Gastroesophageal sphincter (tissue), 4 donors: Measurements from ENCODE around the gene GPR132. TPM values are rescaled to one million over a fixed set of nuclear protein-coding genes. Genes with fewer than 3 reads are reported as not detected.

ENCODE experiments used
- ATAC-seq: fragments of 150-250 bp; one replicate; pipeline ENCODE4 v1.9.1; 2016; ENCODE audit warnings: mild to moderate bottlenecking, moderate library complexity
- H3K27ac ChIP-seq, 4 donors: fragments of 200-600 bp; sonication (generic) in 3 of 4; 1 replicate in 3 of 4; 2 replicates in 1 of 4; pipeline ENCODE4 v1.5.1; 2016 to 2019
- H3K27me3 ChIP-seq: fragments of 200-600 bp; sonication (generic); one replicate; pipeline ENCODE4 v1.5.1; 2019
- H3K36me3 ChIP-seq, 2 donors: fragments of 200-600 bp; sonication (generic); one replicate each; pipeline ENCODE4 v1.5.1; 2019; ENCODE audit warnings: control low read depth in 1 of 2
- H3K4me1 ChIP-seq, 3 donors: fragments of 200-600 bp; sonication (generic); 1 replicate in 2 of 3; 2 replicates in 1 of 3; pipeline ENCODE4 v1.5.1; 2016 to 2019; ENCODE audit warnings: control low read depth in 2 of 3
- H3K4me3 ChIP-seq, 2 donors: fragments of 200-600 bp; sonication (generic); one replicate each; pipeline ENCODE4 v1.5.1; 2019; ENCODE audit warnings: mild to moderate bottlenecking in 1 of 2, moderate library complexity in 1 of 2
- H3K9me3 ChIP-seq, 3 donors: fragments of 200-600 bp; sonication (generic); one replicate each; pipeline ENCODE4 v1.5.1; 2017 to 2019; ENCODE audit warnings: control low read depth in 2 of 3
- EP300 ChIP-seq: sonication (generic); formaldehyde crosslinking; IDR thresholded peaks from one replicate; pipeline ENCODE4 v1.6.1; 2017; ENCODE audit warnings: antibody characterized with exemption, mild to moderate bottlenecking
- POLR2A ChIP-seq, 2 donors: fragments of 450-650 bp; IDR thresholded peaks; one replicate each; pipeline ENCODE4 v1.6.1; 2017; ENCODE audit warnings: antibody characterized with exemption in 2 of 2, mild to moderate bottlenecking in 2 of 2, moderate library complexity in 1 of 2
- POLR2AphosphoS5 ChIP-seq: sonication (generic); formaldehyde crosslinking; IDR thresholded peaks from one replicate; pipeline ENCODE4 v1.6.1; 2017; ENCODE audit warnings: antibody characterized with exemption
- WGBS, 2 donors: methylation state at CpG; one replicate each; pipeline ENCODE4 v1.1.5; 2018; ENCODE audit warnings: low coverage in 1 of 2; 5-methylcytosine and 5-hydroxymethylcytosine counted together
- total RNA-seq, 4 donors: library from RNA; depleted of rRNA; stranded (reverse); fragments of >200 nt; gene quantifications; one replicate each; pipeline ENCODE4 v1.1.0, GENCODE V29; 2016
- TF ChIP-seq, protein P1 (sequence below), 4 experiments: fragments of 200-600 bp in 2 of 4; fragments of 450-650 bp in 2 of 4; sonication (generic) in 1 of 4; IDR thresholded peaks; one replicate each; pipeline ENCODE4 v1.5.1; 2017 to 2019; ENCODE audit warnings: antibody characterized with exemption in 4 of 4, mild to moderate bottlenecking in 2 of 4, moderate library complexity in 2 of 4

The GPR132 gene
- total RNA-seq, 4 donors from 2014 or later = 1.0 to 3.2 (median 2.1) TPM

DNA sequence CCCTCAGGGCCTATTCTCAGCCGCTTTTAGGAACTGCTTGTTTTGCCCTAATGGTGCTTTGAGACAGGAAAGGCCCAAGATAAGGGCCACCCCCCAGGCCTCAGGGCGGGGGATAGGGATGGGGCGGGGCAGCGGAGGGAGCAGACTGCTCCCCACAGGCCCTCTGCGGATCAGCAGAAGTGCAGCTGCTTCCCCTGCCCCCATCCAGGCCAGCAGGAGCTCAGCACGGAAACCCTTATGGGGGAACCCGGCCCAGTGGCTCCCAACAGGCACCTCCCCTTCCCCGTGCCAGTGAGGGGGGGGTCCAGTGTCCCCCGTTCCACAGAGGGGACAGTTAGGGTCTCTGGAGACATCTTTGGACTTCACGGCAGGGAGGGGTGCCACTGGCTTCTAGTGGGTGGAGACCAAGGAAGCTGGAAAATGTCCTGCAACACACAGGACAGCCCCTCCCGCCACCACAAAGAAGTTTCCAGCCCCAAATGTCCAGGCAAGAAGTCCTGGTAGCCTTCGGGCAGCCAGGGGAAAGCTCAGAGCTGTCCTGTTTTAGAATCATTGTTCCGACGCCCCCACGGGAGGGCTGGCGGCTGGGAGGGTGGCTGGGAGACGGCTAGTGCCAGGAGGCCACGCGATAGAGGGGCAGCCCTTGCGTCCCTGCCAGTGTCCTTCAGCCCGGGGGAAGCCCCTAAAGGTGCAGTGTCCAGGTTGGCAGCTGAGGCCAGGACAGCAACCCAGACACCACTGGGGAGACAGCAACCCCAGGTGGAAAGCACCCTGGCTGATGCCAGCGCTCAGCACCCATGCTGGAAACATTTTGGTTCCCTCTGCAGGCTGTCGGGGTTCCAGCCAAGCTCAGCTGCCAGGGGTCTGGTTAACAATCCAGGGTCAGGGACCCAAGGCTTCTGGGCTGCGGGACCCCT lies 10.4 kb upstream of the GPR132 start:
- H3K9me3 ChIP-seq = no peaks in the 10 kb centered on the region
- H3K27ac ChIP-seq = peak overlapping the region in 2 of 4 donors; percentile 21 to 37
- peaks cover 0 to 25% (median 5%) of the 10 kb centered on the region in 3 donors for H3K4me1 ChIP-seq
- H3K27me3 ChIP-seq = peaks cover 66% of the 10 kb centered on the region
- no peaks in the 10 kb centered on the region for H3K36me3 ChIP-seq
- H3K4me3 ChIP-seq = peak overlapping the region in 1 of 2 donors; percentile 16
- ATAC-seq = peak; percentile 63
- TF ChIP-seq POLR2AphosphoS5 (no peak), POLR2A (IDR thresholded peaks at IDR 0.05) (no peak), EP300 (no peak)
- TF ChIP-seq, protein P1, sequence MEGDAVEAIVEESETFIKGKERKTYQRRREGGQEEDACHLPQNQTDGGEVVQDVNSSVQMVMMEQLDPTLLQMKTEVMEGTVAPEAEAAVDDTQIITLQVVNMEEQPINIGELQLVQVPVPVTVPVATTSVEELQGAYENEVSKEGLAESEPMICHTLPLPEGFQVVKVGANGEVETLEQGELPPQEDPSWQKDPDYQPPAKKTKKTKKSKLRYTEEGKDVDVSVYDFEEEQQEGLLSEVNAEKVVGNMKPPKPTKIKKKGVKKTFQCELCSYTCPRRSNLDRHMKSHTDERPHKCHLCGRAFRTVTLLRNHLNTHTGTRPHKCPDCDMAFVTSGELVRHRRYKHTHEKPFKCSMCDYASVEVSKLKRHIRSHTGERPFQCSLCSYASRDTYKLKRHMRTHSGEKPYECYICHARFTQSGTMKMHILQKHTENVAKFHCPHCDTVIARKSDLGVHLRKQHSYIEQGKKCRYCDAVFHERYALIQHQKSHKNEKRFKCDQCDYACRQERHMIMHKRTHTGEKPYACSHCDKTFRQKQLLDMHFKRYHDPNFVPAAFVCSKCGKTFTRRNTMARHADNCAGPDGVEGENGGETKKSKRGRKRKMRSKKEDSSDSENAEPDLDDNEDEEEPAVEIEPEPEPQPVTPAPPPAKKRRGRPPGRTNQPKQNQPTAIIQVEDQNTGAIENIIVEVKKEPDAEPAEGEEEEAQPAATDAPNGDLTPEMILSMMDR (IDR thresholded peaks at IDR 0.05) = no peak
- WGBS, 2 donors = no CpG with 5 or more reads among the region's 24 CpGs

DNA sequence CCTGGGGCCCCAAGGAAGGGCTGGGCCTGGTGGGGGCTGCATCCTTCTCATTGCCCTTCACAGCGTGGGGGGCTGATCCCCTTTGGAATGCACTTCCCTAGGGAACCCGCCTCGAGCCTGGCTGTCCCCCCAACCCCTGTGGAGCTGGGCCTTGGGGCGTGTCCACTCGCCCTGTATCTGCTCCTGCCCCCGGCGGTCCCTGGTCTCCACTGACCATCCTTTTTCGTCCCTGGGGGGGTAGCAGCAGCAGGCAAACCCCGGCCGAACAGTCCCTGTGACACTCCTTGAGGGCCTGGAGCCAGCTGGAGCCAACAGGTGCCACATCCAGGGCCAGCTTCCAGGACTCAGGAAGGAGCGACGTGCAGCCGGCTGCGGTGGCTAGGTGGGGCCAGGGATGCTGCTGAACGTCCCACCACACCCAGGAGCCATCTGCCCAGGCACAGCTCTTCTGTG lies 9.4 kb upstream of the GPR132 start:
- Histone ChIP-seq H3K4me1 (peaks cover 0 to 25% (median 5%) of the 10 kb centered on the region in 3 donors), H3K27me3 (peaks cover 76% of the 10 kb centered on the region), H3K27ac (no peak overlapping the region), H3K4me3 (no peak overlapping the region), H3K9me3 (no peaks in the 10 kb centered on the region), H3K36me3 (no peaks in the 10 kb centered on the region)
- TF ChIP-seq POLR2AphosphoS5 = no peak
- TF ChIP-seq, protein P1 (IDR thresholded peaks at IDR 0.05) = no peak
- TF ChIP-seq POLR2A (IDR thresholded peaks at IDR 0.05) = no peak
- TF ChIP-seq EP300 = no peak
- no peak for ATAC-seq
- WGBS, 2 donors = no CpG with 5 or more reads among the region's 15 CpGs

DNA sequence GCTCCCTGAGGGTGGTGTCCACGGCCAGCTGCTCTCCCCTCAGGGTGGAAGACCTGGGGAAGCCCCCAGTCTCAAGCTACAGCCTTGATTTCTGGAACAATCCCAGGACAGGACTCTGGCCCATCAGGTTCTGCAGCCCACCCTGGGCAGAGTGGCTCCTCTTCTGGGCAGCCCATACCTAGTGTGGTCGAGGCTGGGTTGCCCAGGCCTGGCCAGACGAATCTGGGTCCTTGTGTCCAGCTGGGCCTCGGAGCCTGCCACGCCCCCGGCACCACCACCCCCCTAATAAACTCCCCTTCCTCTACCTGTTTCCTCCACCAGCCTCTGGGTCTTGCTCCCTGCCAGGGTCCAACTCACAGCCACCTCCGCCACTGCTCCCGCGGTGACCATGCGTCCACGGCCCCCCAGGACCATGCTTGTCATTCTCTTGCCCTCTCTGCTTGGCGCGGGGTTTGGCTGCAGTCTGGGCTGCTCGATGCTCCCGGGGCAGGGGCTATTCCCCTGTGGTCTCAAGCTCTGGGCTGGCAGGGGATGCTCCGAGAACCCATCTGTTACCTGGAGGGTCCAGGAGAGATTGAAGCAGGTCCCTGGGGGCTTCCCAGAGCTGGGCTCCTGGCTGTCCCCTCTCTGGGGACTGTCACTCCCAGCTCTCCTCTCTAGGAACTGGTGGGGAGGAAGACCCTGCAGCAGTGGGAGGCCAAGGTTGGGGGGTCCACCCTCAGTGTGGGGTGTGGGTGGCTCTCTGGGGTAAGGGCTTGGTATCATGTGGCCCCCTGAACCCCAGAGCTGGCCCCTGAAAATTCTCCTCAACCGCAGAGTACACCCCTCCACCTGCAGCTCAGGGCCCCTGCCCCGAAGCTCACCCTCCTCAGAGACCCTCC lies 8.7 kb upstream of the GPR132 start:
- Histone ChIP-seq H3K36me3 (no peaks in the 10 kb centered on the region), H3K4me1 (peaks cover 0 to 25% (median 5%) of the 10 kb centered on the region in 3 donors), H3K27me3 (peaks cover 83% of the 10 kb centered on the region), H3K27ac (no peak overlapping the region), H3K4me3 (no peak overlapping the region), H3K9me3 (no peaks in the 10 kb centered on the region)
- WGBS, 2 donors = 100% methylated on average over 5 of the region's 18 CpGs; no CpG with 5 or more reads in 1 of the 2 donors
- TF ChIP-seq, protein P1 (IDR thresholded peaks at IDR 0.05) = no peak
- no peak for TF ChIP-seq POLR2AphosphoS5
- TF ChIP-seq EP300 = no peak
- no peak for TF ChIP-seq POLR2A (IDR thresholded peaks at IDR 0.05)
- ATAC-seq = no peak

DNA sequence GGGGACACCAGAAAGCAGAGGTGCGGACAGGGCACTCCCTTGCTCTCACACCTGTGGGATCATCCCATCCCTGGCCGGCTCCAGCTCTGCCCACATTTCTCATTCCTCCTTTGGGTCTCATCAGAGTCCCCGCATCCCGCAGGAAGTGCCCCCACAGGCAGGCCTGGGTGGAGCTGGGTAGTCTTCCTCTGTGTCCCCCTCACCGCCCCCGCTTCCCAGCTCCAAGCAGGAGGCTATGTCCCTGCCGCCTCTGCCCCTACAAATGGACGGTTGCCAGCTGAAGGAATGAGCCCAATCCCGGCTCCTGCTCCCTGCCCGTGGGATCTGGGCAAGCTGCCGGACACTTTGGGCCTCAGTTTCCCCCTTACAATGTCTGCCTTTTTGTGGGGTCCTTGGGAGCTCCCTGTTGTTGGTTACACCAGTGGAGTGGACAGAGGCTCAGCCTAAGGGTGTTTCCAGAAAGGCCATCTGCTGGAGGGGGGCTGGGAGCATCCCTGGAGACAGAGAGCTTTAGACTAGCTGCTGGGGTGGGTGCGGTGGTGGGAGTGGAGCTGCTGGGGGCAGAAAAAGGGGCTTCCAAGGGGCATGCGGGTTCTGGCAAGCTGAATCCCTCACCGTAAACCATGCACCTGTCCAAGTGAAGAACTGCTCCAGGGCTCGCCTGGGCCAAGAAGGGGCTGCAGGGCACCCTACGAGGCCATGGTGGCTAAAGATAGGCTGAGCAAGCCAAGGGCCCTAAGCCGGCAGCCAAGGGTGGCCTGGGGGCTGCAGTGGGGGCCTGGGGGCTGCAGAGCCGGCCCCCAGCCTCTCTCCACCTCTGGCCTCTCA lies 7.9 kb upstream of the GPR132 start:
- peaks cover 0 to 25% (median 5%) of the 10 kb centered on the region in 3 donors for H3K4me1 ChIP-seq
- 70% methylated on average over 2 of the region's 18 CpGs; no CpG with 5 or more reads in 1 of the 2 donors for WGBS, 2 donors
- H3K27ac ChIP-seq = no peak overlapping the region
- no peak overlapping the region for H3K4me3 ChIP-seq
- ATAC-seq = no peak
- TF ChIP-seq POLR2A (IDR thresholded peaks at IDR 0.05) (no peak), POLR2AphosphoS5 (no peak), EP300 (no peak)
- TF ChIP-seq, protein P1 (IDR thresholded peaks at IDR 0.05) = no peak
- no peaks in the 10 kb centered on the region for H3K9me3 ChIP-seq
- H3K27me3 ChIP-seq = peaks cover 91% of the 10 kb centered on the region
- H3K36me3 ChIP-seq = no peaks in the 10 kb centered on the region
